Ecto neural progenitor cell (in vitro differentiated cells): ENCODE results near the gene MINK1.
A peak's percentile ranks its signal among the peaks of the same experiment; 100 is the strongest.
"Not testable (repeated sequence)": the region's sequence is repeated elsewhere in the genome, so short reads cannot be mapped to it uniquely, and the experiment has no call there.

ENCODE experiments used
- DNase-seq: peaks from one replicate; pipeline ENCODE4 v3.0.0-alpha.2; 2018; ENCODE audit warnings: low spot score

The MINK1 gene

GRCh38 chr17:4846635-4847390 lies 13.7 kb downstream of the MINK1 start:
- DNase-seq, result no peak

DNA sequence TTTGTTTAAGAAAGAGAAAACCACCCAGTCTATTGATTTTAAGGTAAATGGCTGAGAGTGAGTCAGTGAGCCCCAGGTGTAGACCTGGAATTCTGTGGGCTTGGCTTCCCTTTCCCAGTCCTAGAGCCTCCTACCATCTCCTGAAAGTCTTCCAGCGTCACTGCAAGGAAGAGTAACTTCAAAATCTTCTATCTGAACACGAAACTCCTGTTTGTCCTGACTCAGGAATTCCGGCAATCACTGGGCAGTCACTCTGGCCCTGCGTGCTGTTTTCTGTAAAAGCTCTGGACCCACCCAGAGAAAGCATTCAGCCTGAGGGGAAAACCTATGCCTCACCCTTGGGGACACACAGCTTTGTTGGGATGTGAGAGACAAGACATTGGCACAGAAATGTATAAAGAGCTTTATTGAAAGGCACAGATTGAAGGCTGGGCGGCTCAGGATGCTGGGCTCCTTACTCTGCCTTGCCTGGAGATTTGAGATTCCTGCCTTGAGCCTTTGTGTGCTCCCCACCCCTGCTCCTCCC lies 15.9 kb downstream of the MINK1 start:
- DNase-seq, result no peak

DNA sequence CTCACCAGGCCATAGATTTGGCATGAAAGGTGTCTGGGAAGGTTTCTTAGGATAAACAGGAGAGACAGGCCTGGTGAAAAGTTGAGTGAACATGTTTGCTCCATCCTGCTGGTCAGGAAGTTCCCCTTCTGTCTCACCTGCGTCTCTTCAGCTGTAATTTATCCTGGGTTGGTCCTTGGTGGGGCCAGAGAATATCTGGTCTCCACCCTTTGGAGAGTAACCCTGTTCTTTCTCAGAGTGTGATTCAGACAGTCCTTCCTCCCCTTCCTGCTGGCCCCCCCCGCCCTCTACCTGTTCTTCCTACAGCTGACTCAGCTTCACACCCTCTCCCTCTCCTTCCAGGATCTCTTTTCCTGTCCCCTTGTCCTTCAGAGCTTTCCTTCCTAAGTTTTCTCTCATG lies 17.1 kb downstream of the MINK1 start:
- DNase-seq, result no peak

DNA sequence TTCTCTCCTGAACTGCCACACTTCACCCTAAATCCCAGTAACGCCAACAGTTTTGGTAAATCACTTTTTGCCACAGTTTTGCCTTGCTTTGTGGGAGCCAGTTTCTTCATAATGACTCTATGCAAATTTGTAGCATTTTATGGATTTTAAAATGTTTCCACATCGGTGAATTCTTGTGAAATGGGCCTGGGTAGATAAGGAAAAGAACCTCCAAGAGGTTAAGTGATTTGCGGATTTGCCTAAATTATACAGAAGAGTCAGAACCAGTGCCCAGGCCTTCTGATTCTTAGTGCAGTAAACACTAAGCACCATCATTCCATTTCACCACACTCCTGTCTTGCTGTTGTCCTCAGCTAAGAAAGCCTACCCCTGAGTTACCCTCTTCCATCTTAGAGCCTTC lies 17.9 kb downstream of the MINK1 start:
- DNase-seq, result no peak

DNA sequence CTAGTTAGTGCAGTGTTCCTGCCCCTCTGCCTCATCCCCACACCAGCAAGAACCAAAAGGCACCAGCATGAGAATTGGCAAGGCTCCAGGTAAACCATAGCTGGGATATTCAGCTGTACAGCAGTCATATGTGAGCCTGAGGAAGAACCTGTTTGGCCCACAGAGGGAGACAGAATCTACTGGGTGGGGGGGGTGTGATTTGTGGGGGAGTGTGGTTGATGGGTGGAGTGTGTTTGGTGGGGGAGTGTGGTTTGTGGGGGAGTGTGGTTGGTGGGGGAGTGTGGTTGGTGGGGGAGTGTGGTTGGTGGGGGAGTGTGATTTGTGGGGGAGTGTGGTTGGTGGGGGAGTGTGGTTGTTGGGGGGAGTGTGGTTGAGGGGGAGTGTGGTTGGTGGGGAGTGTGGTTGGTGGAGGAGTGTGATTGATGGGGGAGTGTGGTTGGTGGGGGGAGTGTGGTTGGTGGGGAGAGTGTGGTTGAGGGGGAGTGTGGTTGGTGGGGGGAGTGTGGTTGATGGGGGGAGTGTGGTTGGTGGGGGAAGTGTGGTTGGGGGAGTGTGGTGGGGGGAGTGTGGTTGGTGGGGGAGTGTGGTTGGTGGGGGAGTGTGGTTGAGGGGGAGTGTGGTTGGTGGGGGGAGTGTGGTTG lies 19.5 kb downstream of the MINK1 start:
- no peak for DNase-seq

DNA sequence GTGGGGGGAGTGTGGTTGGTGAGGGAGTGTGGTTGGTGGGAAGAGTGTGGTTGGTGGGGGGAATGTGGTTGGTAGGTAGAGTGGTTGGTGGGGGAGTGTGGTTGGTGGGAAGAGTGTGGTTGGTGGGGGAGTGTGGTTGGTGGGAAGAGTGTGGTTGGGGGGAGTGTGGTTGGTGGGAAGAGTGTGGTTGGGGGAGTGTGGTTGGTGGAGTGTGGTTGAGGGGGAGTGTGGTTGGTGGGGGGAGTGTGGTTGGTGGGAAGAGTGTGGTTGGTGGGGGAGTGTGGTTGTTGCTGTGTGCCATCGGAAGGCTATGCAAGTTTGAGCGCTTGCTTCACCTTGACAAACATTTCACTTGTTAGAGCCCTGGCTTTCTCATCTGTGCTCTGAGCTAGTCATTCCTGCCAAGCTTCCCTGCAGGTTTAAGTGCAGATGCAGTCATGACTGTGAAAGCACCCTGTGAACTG lies 20.1 kb downstream of the MINK1 start:
- DNase-seq, result no peak

GRCh38 chr17:4854111-4854681 lies 21.1 kb downstream of the MINK1 start:
- DNase-seq, result no peak

DNA sequence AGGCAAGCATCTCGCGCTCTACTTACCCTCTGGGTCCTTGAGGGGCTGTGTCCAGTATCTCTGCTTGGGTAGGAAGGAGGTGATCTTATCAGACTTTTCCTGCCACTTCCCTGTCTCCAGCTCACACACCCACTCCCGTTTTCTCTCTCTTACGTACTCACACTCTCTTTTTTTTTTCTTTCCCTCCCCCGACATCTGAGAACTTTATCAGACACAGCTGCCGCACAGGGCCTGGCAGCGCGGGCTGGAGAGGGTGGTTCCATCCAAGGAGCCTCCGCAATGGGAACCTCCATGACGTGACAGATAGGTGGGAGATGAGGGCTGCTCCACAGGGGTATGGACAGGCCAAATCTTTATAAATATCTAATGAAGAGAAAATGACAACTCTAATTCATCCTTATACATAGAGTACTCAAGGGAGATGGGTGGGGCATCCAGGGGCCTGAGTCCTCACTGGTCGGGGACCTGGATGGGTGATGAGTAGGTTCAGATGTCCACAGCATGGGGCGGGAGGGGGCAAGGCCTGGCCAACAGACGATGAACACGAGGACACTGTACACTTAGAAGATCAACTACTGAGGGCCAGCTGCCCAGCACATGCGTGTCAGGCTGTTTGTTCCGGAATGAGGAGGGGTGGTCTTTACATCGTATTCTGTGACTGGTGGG lies 23.3 kb downstream of the MINK1 start:
- DNase-seq, result no peak

DNA sequence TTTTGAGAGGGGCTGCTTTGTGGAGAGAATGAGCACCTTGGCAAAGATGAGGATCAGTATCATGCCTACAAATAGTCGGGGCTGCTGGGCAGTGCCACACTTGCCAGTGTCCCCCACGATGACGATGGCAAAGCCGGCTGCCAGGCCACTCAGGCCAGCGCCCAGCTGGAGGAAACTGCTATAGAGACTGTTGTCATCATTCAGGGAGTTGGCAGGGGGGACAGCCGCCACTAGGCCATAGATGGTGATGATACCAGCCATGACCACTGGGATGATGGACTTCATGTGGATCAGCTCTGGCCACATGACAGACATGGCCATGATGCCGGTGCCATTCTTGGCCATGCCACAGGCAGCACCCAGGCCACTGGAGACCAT lies 23.8 kb downstream of the MINK1 start:
- no peak for DNase-seq

DNA sequence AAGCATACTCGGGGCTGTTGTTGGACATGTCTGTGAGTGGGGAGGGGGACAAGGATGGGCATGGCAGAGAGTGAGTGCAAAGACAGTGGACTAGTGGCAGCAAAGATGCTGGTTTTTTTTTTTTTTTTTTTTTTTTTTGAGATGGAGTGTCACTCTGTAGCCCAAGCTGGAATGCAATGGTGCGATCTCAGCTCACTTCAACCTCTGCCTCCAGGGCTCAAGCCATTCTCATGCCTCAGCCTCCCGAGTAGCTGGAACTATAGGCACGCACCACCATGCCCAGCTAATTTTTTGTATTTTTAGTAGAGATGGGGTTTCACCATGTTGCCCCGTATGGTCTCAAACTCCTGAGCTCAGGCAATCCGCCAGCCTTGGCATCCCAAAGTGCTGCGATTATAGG lies 24.2 kb downstream of the MINK1 start:
- not testable (repeated sequence) for DNase-seq

- DNase-seq, result peak; percentile 71
Measured at GRCh38 chr17:4858068-4858881, 25.1 kb downstream of the MINK1 start.

DNA sequence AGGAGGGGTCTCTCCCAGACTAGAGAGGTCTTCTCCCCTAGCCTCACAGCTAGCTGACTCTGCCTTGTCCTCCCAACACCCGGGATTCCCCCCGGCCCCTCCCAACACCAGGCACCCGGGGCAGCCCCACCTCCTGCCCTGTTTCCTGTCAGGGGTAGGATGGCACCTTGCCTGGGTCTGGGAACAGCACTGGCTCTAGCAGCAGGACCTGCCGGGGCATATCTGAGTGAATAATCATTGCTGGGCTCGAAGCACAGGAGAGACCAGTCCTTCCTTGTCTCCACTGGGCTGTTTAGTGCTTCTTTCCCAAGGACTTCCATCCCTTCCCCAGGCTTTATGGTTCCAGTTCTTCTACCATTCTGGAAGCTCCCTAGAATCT lies 25.7 kb downstream of the MINK1 start:
- DNase-seq, result no peak

GRCh38 chr17:4859816-4860625 lies 26.9 kb downstream of the MINK1 start:
- DNase-seq, result no peak

GRCh38 chr17:4860651-4861050 lies 27.5 kb downstream of the MINK1 start:
- no peak for DNase-seq

GRCh38 chr17:4861052-4861451 lies 27.9 kb downstream of the MINK1 start:
- no peak for DNase-seq

- DNase-seq, result no peak
Measured at GRCh38 chr17:4862720-4863119, 29.6 kb downstream of the MINK1 start.

- no peak for DNase-seq
Measured at GRCh38 chr17:4863321-4863720, 30.2 kb downstream of the MINK1 start.

DNA sequence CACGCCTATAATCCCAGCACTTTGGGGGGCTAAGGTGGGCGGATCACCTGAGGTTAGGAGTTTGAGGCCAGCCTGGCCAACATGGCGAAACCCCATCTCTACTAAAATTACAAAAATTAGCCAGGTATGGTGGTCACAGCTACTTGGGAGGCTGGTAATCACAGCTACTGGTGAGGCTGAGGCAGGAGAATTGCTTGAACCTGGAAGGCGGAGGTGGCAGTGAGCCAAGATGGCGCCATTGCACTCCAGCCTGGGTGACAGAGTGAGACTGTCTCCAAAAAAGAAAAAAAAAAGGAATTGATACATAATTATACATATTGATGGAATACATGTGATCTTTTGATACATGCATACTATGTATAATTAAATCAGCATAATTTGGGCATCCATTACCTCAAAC lies 34.4 kb downstream of the MINK1 start:
- DNase-seq, result not testable (repeated sequence)

DNA sequence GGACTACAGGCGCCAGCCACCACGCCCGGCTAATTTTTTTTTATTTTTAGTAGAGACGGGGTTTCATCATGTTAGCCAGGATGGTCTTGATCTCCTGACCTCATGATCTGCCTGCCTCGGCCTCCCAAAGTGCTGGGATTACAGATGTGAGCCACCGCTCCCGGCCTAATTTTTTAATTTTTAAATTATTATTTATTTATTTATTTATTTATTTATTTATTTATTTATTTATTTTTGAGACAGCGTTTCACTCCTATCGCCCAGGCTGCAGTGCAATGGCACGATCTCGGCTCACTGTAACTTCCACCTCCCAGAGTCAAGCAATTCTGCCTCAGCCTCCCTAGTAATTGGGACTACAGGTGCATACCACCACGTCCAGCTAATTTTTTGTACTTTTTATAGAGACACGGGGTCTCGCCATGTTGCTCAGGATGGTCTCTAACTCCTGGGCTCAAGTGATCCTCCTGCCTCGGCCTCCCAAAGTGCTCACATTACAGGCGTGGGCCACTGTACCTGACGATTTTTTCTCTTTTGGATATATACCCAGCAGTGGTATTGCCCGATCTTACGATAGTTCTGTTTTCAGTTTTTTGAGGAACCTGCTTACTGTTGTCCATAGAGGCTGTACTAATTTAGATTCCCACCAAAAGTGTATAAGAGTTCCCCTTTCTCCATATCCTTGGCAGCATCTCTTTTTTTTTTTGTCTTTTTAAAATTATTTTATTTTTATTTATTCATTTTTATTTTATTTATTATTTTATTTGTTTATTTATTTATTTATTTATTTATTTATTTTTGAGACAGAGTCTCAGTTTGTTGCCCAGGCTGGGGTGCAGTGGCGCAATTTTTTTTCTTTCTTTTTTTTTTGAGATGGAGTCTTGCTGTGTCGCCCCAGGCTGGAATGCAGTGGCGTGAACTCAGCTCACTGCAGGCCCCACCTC lies 36.2 kb downstream of the MINK1 start:
- DNase-seq, result not testable (repeated sequence)

DNA sequence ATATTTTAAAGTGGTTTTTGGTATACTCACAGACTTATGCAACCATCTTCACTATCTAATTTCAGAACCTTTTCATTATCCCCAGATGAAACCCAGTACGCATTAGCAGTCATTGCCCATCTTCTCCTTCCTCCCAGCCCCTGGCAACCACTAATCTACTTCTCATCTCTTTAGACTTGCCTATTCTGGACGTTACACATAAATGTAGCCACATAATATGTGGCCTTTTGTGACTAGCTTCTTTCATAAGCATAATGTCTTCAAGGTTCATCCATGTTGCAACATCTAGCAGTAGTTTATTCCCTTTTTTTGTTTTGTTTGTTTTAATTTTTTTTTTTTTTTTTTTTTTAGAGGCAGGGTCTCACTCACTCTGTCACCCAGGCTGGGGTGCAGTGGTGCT lies 37.7 kb downstream of the MINK1 start:
- no peak for DNase-seq
